A673 (cell line): ENCODE results near the gene C1orf141. TPM values are rescaled to one million over a fixed set of nuclear protein-coding genes. Genes with fewer than 3 reads are reported as not detected.

ENCODE experiments used
- BruUV-seq: library from RNA; stranded (reverse); fragments of 400-500 nt; replicated peaks from 2 replicates; lab custom pipeline; 2021; lab: Mats Ljungman, UMichigan
- CTCF ChIA-PET: fragments of 300-600 bp; sonication (Branson Sonifier 250); formaldehyde crosslinking; loops from one replicate; lab custom pipeline; 2022; ENCODE audit warnings: antibody characterized with exemption; lab: Charles Lee
- POLR2A ChIA-PET: fragments of 300-600 bp; sonication (Branson Sonifier 250); formaldehyde crosslinking; loops from one replicate; lab custom pipeline; 2022; ENCODE audit warnings: antibody characterized with exemption; ENCODE audit not compliant: low non-redundant PET; lab: Charles Lee
- DNase-seq: peaks from one replicate; pipeline ENCODE4 v3.0.0-alpha.2; 2015; ENCODE audit warnings: low spot score
- H3K27ac ChIP-seq: fragments of 200-600 bp; sonication (generic); 2 replicates; pipeline ENCODE4 v1.5.1; 2016; ENCODE audit warnings: mixed run types, low read depth, mild to moderate bottlenecking, mixed read lengths, antibody characterized with exemption, low read length; ENCODE audit not compliant: poor library complexity, severe bottlenecking
- H3K27me3 ChIP-seq: fragments of 200-600 bp; sonication (generic); replicated peaks from 2 replicates; pipeline ENCODE4 v1.6.1; 2017; ENCODE audit warnings: mixed run types, low read depth, mild to moderate bottlenecking, mixed read lengths, antibody characterized with exemption, low read length; ENCODE audit not compliant: insufficient read depth, poor library complexity
- H3K36me3 ChIP-seq: fragments of 200-600 bp; sonication (generic); 2 replicates; pipeline ENCODE4 v1.6.1; 2016; ENCODE audit warnings: mixed run types, mild to moderate bottlenecking, mixed read lengths, antibody characterized with exemption, low read length; ENCODE audit not compliant: insufficient read depth, poor library complexity, severe bottlenecking
- H3K4me1 ChIP-seq: fragments of 200-600 bp; sonication (generic); 2 replicates; pipeline ENCODE4 v1.6.1; 2017; ENCODE audit warnings: mixed run types, mild to moderate bottlenecking, mixed read lengths, antibody characterized with exemption, low read length; ENCODE audit not compliant: insufficient read depth, poor library complexity, severe bottlenecking
- H3K4me3 ChIP-seq: fragments of 200-600 bp; sonication (generic); 2 replicates; pipeline ENCODE4 v1.5.1; 2016; ENCODE audit warnings: low read depth, mixed run types, mild to moderate bottlenecking, mixed read lengths, low read length; ENCODE audit not compliant: poor library complexity, severe bottlenecking
- H3K9me3 ChIP-seq: fragments of 200-600 bp; sonication (generic); 2 replicates; pipeline ENCODE4 v1.6.1; 2016; ENCODE audit warnings: mixed run types, low read depth, mild to moderate bottlenecking, mixed read lengths, antibody characterized with exemption, low read length; ENCODE audit not compliant: poor library complexity, severe bottlenecking
- EZH2 ChIP-seq: fragments of 200-600 bp; sonication (generic); IDR thresholded peaks from 2 replicates; pipeline ENCODE4 v1.6.1; 2017; ENCODE audit warnings: borderline replicate concordance, low read depth, mild to moderate bottlenecking, mixed read lengths, antibody characterized with exemption, low read length; ENCODE audit not compliant: poor library complexity, severe bottlenecking
- intact Hi-C: fragments of 100-400 bp; cut with micrococcal nuclease; formaldehyde crosslinking; loops from one replicate; pipeline ENCODE4 v1.10.0; 2022; ENCODE audit not compliant: unreplicated experiment
- total RNA-seq: library from RNA; stranded (reverse); gene quantifications from 2 replicates; pipeline ENCODE4 v1.2.3, GENCODE V29; 2021
- TF ChIP-seq, protein P1 (sequence below): fragments of 300-800, 200-600 bp; sonication (generic); conservative IDR thresholded peaks from 2 replicates; pipeline ENCODE4 v1.5.1; 2017; ENCODE audit warnings: low read depth, mild to moderate bottlenecking, antibody characterized with exemption, low read length, moderate library complexity, mixed read lengths

The C1orf141 gene
- total RNA-seq, 1 experiment from 2014 or later, result not detected

GRCh38 chr1:67052741-67053534 lies 81.8 kb downstream of the C1orf141 start:
- H3K9me3 ChIP-seq, result no peaks in the 10 kb centered on the region
- peak overlapping the region; percentile 85 for H3K27ac ChIP-seq
- no peak for TF ChIP-seq EZH2
- TF ChIP-seq, protein P1, sequence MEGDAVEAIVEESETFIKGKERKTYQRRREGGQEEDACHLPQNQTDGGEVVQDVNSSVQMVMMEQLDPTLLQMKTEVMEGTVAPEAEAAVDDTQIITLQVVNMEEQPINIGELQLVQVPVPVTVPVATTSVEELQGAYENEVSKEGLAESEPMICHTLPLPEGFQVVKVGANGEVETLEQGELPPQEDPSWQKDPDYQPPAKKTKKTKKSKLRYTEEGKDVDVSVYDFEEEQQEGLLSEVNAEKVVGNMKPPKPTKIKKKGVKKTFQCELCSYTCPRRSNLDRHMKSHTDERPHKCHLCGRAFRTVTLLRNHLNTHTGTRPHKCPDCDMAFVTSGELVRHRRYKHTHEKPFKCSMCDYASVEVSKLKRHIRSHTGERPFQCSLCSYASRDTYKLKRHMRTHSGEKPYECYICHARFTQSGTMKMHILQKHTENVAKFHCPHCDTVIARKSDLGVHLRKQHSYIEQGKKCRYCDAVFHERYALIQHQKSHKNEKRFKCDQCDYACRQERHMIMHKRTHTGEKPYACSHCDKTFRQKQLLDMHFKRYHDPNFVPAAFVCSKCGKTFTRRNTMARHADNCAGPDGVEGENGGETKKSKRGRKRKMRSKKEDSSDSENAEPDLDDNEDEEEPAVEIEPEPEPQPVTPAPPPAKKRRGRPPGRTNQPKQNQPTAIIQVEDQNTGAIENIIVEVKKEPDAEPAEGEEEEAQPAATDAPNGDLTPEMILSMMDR, result no peak
- no peaks in the 10 kb centered on the region for H3K27me3 ChIP-seq
- H3K4me3 ChIP-seq, result peak overlapping the region; percentile 95
- intact Hi-C loops, result no loop called here
- ChIA-PET CTCF (no interaction called here), POLR2A (interaction anchor here (0.6 kb wide), 1 partner anchor 122 kb away, joined by 3 read pairs; no protein-coding TSS in a partner anchor)
- DNase-seq, result peak; percentile 28
- peaks cover 6% of the 10 kb centered on the region for H3K4me1 ChIP-seq
- no TSS peak for BruUV-seq
- peaks cover 6% of the 10 kb centered on the region for H3K36me3 ChIP-seq

DNA sequence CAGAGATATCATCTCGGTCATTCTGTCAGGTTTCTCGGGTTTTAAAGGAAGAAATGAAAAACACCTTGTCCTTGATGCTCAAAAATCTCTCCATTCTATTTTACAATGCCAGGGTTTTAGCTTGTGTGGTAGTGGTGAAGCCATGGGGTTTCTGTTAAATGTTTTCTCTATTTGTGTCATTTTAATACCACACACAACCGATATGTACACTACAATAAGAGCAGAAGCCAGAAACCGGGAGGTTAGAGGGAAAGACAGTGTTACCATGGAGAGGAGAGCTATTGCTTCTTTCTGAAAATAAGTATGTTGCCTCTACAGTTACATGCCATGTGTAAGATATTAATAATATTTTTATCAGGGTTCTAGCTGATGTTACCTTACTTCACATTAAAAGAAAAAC lies 83.6 kb downstream of the C1orf141 start:
- CTCF ChIA-PET, result no interaction called here

GRCh38 chr1:67044631-67045270 lies 90.0 kb downstream of the C1orf141 start:
- no peaks in the 10 kb centered on the region for H3K9me3 ChIP-seq
- no peak overlapping the region for H3K27ac ChIP-seq
- no peak for DNase-seq
- BruUV-seq, result no TSS peak
- CTCF ChIA-PET, result no interaction called here
- intact Hi-C loops, result no loop called here
- H3K27me3 ChIP-seq, result no peaks in the 10 kb centered on the region
- H3K4me3 ChIP-seq, result no peak overlapping the region
- POLR2A ChIA-PET, result no interaction called here
- peaks cover 6% of the 10 kb centered on the region for H3K36me3 ChIP-seq
- H3K4me1 ChIP-seq, result no peaks in the 10 kb centered on the region
- no peak for TF ChIP-seq EZH2
- TF ChIP-seq, protein P1, result no peak

More for the DNA sequence above, 83.6 kb downstream of the C1orf141 start:
- peaks cover 6% of the 10 kb centered on the region for H3K36me3 ChIP-seq
- no TSS peak for BruUV-seq
- no peak overlapping the region for H3K27ac ChIP-seq
- TF ChIP-seq, protein P1, result no peak
- no peak for TF ChIP-seq EZH2
- no peak for DNase-seq
- H3K4me1 ChIP-seq, result peaks cover 6% of the 10 kb centered on the region
- H3K9me3 ChIP-seq, result no peaks in the 10 kb centered on the region
- no peaks in the 10 kb centered on the region for H3K27me3 ChIP-seq
- intact Hi-C loops, result no loop called here
- H3K4me3 ChIP-seq, result no peak overlapping the region
- POLR2A ChIA-PET, result no interaction called here
